GM23338 (cell line): ENCODE data around the gene BFSP2. TPM values are rescaled to one million over a fixed set of nuclear protein-coding genes. Genes with fewer than 3 reads are reported as not detected.
A peak's percentile ranks its signal among the peaks of the same experiment; 100 is the strongest.

ENCODE experiments used
- ATAC-seq: fragments of 200-7000 bp; cut with Tn5 transposase; 3 replicates; pipeline ENCODE4 v1.9.1; 2020
- DNase-seq: peaks from one replicate; pipeline ENCODE4 v3.0.0-alpha.2; 2015; ENCODE audit warnings: low spot score
- H2AFZ ChIP-seq: fragments of 200-600 bp; sonication (generic); 2 replicates; pipeline ENCODE4 v1.8.0; 2016; ENCODE audit warnings: antibody characterized with exemption, mild to moderate bottlenecking, moderate library complexity
- H3F3A ChIP-seq: fragments of 200-600 bp; sonication (generic); replicated peaks from 2 replicates; pipeline ENCODE4 v1.8.0; 2017; ENCODE audit warnings: antibody characterized with exemption, mixed run types, low read depth
- H3K27ac ChIP-seq: fragments of 200-600 bp; sonication (generic); 2 replicates; pipeline ENCODE4 v1.6.1; 2016; ENCODE audit warnings: low read depth
- H3K27me3 ChIP-seq: fragments of 200-600 bp; sonication (generic); 2 replicates; pipeline ENCODE4 v1.8.0; 2016; ENCODE audit warnings: mild to moderate bottlenecking, mixed run types, moderate library complexity; ENCODE audit not compliant: insufficient read depth
- H3K36me3 ChIP-seq: fragments of 200-600 bp; sonication (generic); 2 replicates; pipeline ENCODE4 v1.8.0; 2016; ENCODE audit warnings: mild to moderate bottlenecking; ENCODE audit not compliant: insufficient read depth
- H3K4me1 ChIP-seq: fragments of 200-600 bp; sonication (generic); 2 replicates; pipeline ENCODE4 v1.8.0; 2016; ENCODE audit warnings: mild to moderate bottlenecking, moderate library complexity; ENCODE audit not compliant: insufficient read depth
- H3K4me2 ChIP-seq: fragments of 200-600 bp; sonication (generic); 2 replicates; pipeline ENCODE4 v1.7.1; 2017; ENCODE audit warnings: mixed run types
- H3K4me3 ChIP-seq: fragments of 200-600 bp; sonication (generic); 2 replicates; pipeline ENCODE4 v1.6.1; 2016; ENCODE audit warnings: mixed run types
- H3K79me2 ChIP-seq: fragments of 200-600 bp; sonication (generic); replicated peaks from 2 replicates; pipeline ENCODE4 v1.8.0; 2017; ENCODE audit warnings: mild to moderate bottlenecking; ENCODE audit not compliant: insufficient read depth
- H3K9me2 ChIP-seq: fragments of 200-600 bp; sonication (generic); 2 replicates; pipeline ENCODE4 v1.8.0; 2017; ENCODE audit not compliant: insufficient read depth
- H4K20me1 ChIP-seq: fragments of 200-600 bp; sonication (generic); replicated peaks from 2 replicates; pipeline ENCODE4 v1.8.0; 2017; ENCODE audit warnings: mild to moderate bottlenecking; ENCODE audit not compliant: insufficient read depth
- H3K27ac Mint-ChIP-seq: 2 replicates; pipeline ENCODE4 v1.8.0; 2020; ENCODE audit warnings: inconsistent platforms, mild to moderate bottlenecking, moderate library complexity, mixed read lengths
- H3K27me3 Mint-ChIP-seq: 3 replicates; pipeline ENCODE4 v1.8.0; 2022; ENCODE audit warnings: low read depth, mild to moderate bottlenecking, moderate library complexity, mixed read lengths, inconsistent platforms; ENCODE audit not compliant: insufficient read depth, poor library complexity
- H3K36me3 Mint-ChIP-seq: 3 replicates; pipeline ENCODE4 v1.8.0; 2021; ENCODE audit warnings: low read depth, mild to moderate bottlenecking, inconsistent platforms, moderate library complexity, mixed read lengths
- H3K4me1 Mint-ChIP-seq: 3 replicates; pipeline ENCODE4 v1.8.0; 2020; ENCODE audit warnings: mild to moderate bottlenecking, inconsistent platforms, mixed read lengths
- H3K4me3 Mint-ChIP-seq: 3 replicates; pipeline ENCODE4 v1.8.0; 2021; ENCODE audit warnings: moderate library complexity, mild to moderate bottlenecking, inconsistent platforms, mixed read lengths
- H3K9me3 Mint-ChIP-seq: 3 replicates; pipeline ENCODE4 v1.8.0; 2020; ENCODE audit warnings: moderate library complexity, mild to moderate bottlenecking, inconsistent platforms, mixed read lengths
- CREB1 ChIP-seq: fragments of 250-450 bp; sonication (Bioruptor Pico); IDR thresholded peaks from 2 replicates; pipeline ENCODE4 v1.5.0; 2020; ENCODE audit warnings: low read depth, mild to moderate bottlenecking, moderate library complexity
- ETS1 ChIP-seq: IDR thresholded peaks from 2 replicates; pipeline ENCODE4 v1.6.1; 2016; ENCODE audit warnings: antibody characterized with exemption
- EZH2phosphoT487 ChIP-seq: fragments of 200-600 bp; sonication (generic); IDR thresholded peaks from one replicate; pipeline ENCODE4 v1.8.1; 2018; ENCODE audit warnings: antibody characterized with exemption; ENCODE audit not compliant: unreplicated experiment
- JUNB ChIP-seq: IDR thresholded peaks from one replicate; pipeline ENCODE4 v1.6.1; 2016; ENCODE audit warnings: antibody characterized with exemption; ENCODE audit not compliant: unreplicated experiment
- NANOG ChIP-seq: IDR thresholded peaks from 2 replicates; pipeline ENCODE4 v1.6.1; 2016; ENCODE audit warnings: antibody characterized with exemption, borderline replicate concordance
- POLR2AphosphoS5 ChIP-seq: IDR thresholded peaks from 2 replicates; pipeline ENCODE4 v1.6.1; 2016; ENCODE audit warnings: antibody characterized with exemption, low read depth
- REST ChIP-seq: IDR thresholded peaks from one replicate; pipeline ENCODE4 v1.6.1; 2018; ENCODE audit warnings: antibody characterized with exemption; ENCODE audit not compliant: unreplicated experiment
- ZNF114 ChIP-seq: fragments of 250-450 bp; sonication (Bioruptor Pico); IDR thresholded peaks from 2 replicates; pipeline ENCODE4 v1.5.0; 2020; ENCODE audit warnings: mild to moderate bottlenecking, moderate library complexity
- polyA plus RNA-seq: library from polyadenylated mRNA; unstranded; fragments of >200 nt; fragmentation: Nextera tagmentation; extraction: Ambion mirVana; gene quantifications from 2 replicates; pipeline ENCODE4 v1.2.1, GENCODE V29; 2016
- total RNA-seq: library from RNA; depleted of rRNA; stranded (reverse); fragments of >200 nt; shearing (Covaris generic); gene quantifications from 2 replicates; pipeline ENCODE4 v1.2.3, GENCODE V29; 2014
- TF ChIP-seq, protein P1 (sequence below), 2 experiments: fragments of 200-600 bp in 1 of 2; sonication (generic) in 1 of 2; conservative IDR thresholded peaks; 2 replicates each; pipeline versions ENCODE4 v1.5.1 to v1.6.1; 2016 to 2017; ENCODE audit warnings: antibody characterized with exemption in 2 of 2, low read depth in 2 of 2, mild to moderate bottlenecking in 2 of 2, moderate library complexity in 1 of 2

Gene BFSP2
- total and polyA plus RNA-seq, 2 experiments from 2014 or later, result not detected

DNA sequence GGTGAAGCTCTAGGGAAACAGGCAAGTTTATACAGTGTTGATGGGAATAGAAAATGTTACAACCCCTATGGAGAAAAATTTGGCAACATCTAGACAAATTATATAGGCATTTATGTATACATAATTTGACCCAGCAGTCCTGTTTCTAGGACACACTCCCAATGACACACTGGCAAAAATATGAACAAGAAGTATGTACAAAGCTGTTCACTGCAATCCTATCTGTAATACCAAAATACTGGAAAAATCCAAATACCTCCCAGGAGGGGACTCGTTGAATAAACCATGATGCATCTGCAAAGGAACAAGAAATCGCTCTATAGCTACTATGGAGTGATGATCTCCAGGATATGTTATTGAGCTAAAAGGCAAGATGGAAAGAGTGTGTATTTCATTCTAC, 8.5 kb downstream of the BFSP2 start (continued):
- no peak for TF ChIP-seq JUNB
- TF ChIP-seq ZNF114 (CRISPR knock-in tag), result no peak
- no peak for TF ChIP-seq ETS1
- no peak for TF ChIP-seq CREB1
- TF ChIP-seq EZH2phosphoT487, result no peak
- no peak for TF ChIP-seq NANOG
- no peak for TF ChIP-seq POLR2AphosphoS5

DNA sequence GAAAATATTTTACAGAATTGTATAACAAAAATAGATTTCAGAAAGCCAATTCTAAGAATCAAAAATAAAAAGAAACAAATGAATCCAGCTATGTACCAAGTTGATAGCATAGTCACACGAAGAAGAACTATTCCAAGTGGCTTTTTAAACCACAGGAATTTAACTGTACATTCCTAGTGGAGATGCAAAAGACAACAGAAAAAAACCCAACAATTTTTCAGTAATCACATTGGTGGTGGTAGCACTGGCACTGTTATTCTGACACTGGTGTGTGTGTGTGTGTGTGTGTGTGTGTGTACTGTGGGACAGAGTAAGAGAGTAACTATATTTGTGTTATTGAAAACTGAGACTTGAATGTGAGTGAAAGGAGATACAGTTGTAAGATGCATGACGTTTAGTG, 9.1 kb downstream of the BFSP2 start:
- Histone ChIP-seq H3K27ac (no peak overlapping the region), H3K9me2 (no peaks in the 10 kb centered on the region), H3K36me3 (no peaks in the 10 kb centered on the region), H3K79me2 (no peaks in the 10 kb centered on the region), H3K4me1 (no peaks in the 10 kb centered on the region), H3K27me3 (no peaks in the 10 kb centered on the region), H2AFZ (no peak overlapping the region), H4K20me1 (no peaks in the 10 kb centered on the region), H3K4me2 (no peak overlapping the region), H3K4me3 (no peak overlapping the region), H3F3A (no peaks in the 10 kb centered on the region)
- Mint-ChIP-seq H3K27me3 (peaks cover 7% of the 10 kb centered on the region), H3K36me3 (no peaks in the 10 kb centered on the region), H3K27ac (no peak overlapping the region), H3K4me1 (peaks cover 9% of the 10 kb centered on the region), H3K4me3 (no peak overlapping the region), H3K9me3 (no peaks in the 10 kb centered on the region)
- ATAC-seq, result no peak
- DNase-seq, result no peak
- TF ChIP-seq EZH2phosphoT487, result no peak
- TF ChIP-seq ETS1, result no peak

DNA sequence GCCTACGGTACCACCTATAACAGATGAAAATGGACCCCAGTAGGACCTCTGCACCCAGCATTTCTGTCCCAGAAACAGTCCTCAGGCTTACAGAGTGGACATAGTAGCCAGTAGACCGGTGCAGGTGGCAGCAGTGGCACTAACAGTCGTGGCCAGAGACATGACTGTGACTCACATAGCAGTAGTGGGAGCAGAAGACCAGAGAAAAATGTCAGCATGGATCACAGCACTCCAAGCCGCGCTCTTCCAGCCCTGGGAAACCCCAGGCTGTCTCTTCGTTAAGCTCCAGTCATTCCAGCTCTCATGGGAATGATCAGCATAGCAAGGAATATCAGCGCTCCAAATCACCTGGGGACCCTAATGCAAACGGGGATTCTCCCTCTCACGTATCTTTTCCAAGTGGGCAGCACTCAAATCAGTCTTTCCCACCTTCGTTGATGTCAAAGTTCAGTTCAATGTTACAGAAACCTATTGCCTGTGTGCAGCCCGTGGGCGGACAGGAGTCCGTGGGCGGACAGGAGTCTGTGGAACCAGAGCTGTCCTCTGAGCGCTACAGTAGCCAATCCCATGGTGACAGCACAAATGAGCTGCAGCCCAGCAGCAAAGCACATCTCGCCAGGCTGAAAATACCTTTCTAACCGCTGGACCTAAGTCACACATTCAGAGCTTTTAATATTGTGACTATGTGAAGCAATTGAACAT, 10.5 kb downstream of the BFSP2 start:
- DNase-seq (no peak), ATAC-seq (no peak; the same call in 2 of the 3 replicates)
- no peaks in the 10 kb centered on the region for H4K20me1 ChIP-seq
- H3K27ac ChIP-seq, result no peak overlapping the region
- no peak overlapping the region for H3K4me3 Mint-ChIP-seq
- no peaks in the 10 kb centered on the region for H3K9me2 ChIP-seq
- H3K27me3 Mint-ChIP-seq, result peaks cover 2% of the 10 kb centered on the region
- no peaks in the 10 kb centered on the region for H3K79me2 ChIP-seq
- H3K9me3 Mint-ChIP-seq, result no peaks in the 10 kb centered on the region
- H3K36me3 Mint-ChIP-seq, result no peaks in the 10 kb centered on the region
- no peaks in the 10 kb centered on the region for H3K27me3 ChIP-seq
- H3K36me3 ChIP-seq, result no peaks in the 10 kb centered on the region
- no peaks in the 10 kb centered on the region; the same call in 2 of the 3 replicates for H3K4me1 Mint-ChIP-seq
- H3K4me2 ChIP-seq, result no peak overlapping the region
- H3K4me3 ChIP-seq, result no peak overlapping the region
- no peaks in the 10 kb centered on the region for H3K4me1 ChIP-seq
- no peak overlapping the region; the same call in 1 of the 2 replicates for H3K27ac Mint-ChIP-seq
- 0 out of 2 replicates have a peak overlapping the region, but pooled peaks have one; percentile 69 for H2AFZ ChIP-seq
- no peaks in the 10 kb centered on the region for H3F3A ChIP-seq
- TF ChIP-seq POLR2AphosphoS5 (no peak), ZNF114 (CRISPR knock-in tag) (no peak), EZH2phosphoT487 (no peak), REST (no peak), ETS1 (no peak), CREB1 (no peak)
- TF ChIP-seq, protein P1, sequence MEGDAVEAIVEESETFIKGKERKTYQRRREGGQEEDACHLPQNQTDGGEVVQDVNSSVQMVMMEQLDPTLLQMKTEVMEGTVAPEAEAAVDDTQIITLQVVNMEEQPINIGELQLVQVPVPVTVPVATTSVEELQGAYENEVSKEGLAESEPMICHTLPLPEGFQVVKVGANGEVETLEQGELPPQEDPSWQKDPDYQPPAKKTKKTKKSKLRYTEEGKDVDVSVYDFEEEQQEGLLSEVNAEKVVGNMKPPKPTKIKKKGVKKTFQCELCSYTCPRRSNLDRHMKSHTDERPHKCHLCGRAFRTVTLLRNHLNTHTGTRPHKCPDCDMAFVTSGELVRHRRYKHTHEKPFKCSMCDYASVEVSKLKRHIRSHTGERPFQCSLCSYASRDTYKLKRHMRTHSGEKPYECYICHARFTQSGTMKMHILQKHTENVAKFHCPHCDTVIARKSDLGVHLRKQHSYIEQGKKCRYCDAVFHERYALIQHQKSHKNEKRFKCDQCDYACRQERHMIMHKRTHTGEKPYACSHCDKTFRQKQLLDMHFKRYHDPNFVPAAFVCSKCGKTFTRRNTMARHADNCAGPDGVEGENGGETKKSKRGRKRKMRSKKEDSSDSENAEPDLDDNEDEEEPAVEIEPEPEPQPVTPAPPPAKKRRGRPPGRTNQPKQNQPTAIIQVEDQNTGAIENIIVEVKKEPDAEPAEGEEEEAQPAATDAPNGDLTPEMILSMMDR (conservative IDR thresholded peaks at IDR 0.05; ENCODE audit: low read depth in 2 of 2), result no peak
